OCI-LY3 (cell line): ENCODE data around the gene KLK12.

Source experiments
- H2AFZ ChIP-seq: fragments of 200-600, 300-600 bp; shearing (Covaris generic); 2 replicates; pipeline ENCODE4 v1.6.0; 2014; ENCODE audit warnings: antibody characterized with exemption, low read depth, low read length
- H3K27ac ChIP-seq: fragments of 200-600, 300-600 bp; sonication (generic); 2 replicates; pipeline ENCODE4 v1.5.1; 2014; ENCODE audit warnings: mild to moderate bottlenecking, low read length, moderate library complexity, mixed read lengths
- H3K27me3 ChIP-seq: fragments of 200-600, 300-600 bp; sonication (generic); 2 replicates; pipeline ENCODE4 v1.6.1; 2014; ENCODE audit warnings: low read depth, low read length, mixed read lengths
- H3K36me3 ChIP-seq: fragments of 200-600, 300-600 bp; sonication (generic); replicated peaks from 2 replicates; pipeline ENCODE3; 2014; ENCODE audit warnings: low read depth, low read length, mixed read lengths
- H3K4me1 ChIP-seq: fragments of 300-600, 200-600 bp; sonication (generic); 2 replicates; pipeline ENCODE4 v1.6.1; 2014; ENCODE audit warnings: low read length, mixed read lengths
- H3K4me2 ChIP-seq: fragments of 200-600, 300-600 bp; sonication (generic); 2 replicates; pipeline ENCODE4 v1.6.1; 2014; ENCODE audit warnings: low read length, mixed read lengths
- H3K4me3 ChIP-seq: fragments of 300-600, 200-600 bp; sonication (generic); 2 replicates; pipeline ENCODE4 v1.5.1; 2014; ENCODE audit warnings: antibody characterized with exemption, mild to moderate bottlenecking, low read length, moderate library complexity
- H3K79me2 ChIP-seq: fragments of 300-600, 200-600 bp; shearing (Covaris generic); 2 replicates; pipeline ENCODE4 v1.6.1; 2014; ENCODE audit warnings: mild to moderate bottlenecking, low read length, mixed read lengths
- H3K9ac ChIP-seq: fragments of 300-600, 200-600 bp; shearing (Covaris generic); 2 replicates; pipeline ENCODE4 v1.6.0; 2014; ENCODE audit warnings: mild to moderate bottlenecking, low read length, moderate library complexity
- H3K9me3 ChIP-seq: fragments of 200-600, 300-600 bp; shearing (Covaris generic); 2 replicates; pipeline ENCODE4 v1.6.1; 2014; ENCODE audit warnings: low read length, mixed read lengths; ENCODE audit not compliant: insufficient read depth
- H4K20me1 ChIP-seq: fragments of 200-600, 300-600 bp; sonication (generic); 2 replicates; pipeline ENCODE4 v1.6.1; 2016; ENCODE audit warnings: low read length, mixed read lengths; ENCODE audit not compliant: insufficient read depth
- CTCF ChIP-seq: fragments of 200-600, 300-600 bp; sonication (generic); IDR thresholded peaks from 2 replicates; pipeline ENCODE4 v1.5.1; 2014; ENCODE audit warnings: antibody characterized with exemption, low read length, low read depth
- EZH2phosphoT487 ChIP-seq: fragments of 200-600 bp; shearing (Covaris generic); IDR thresholded peaks from 2 replicates; pipeline ENCODE4 v1.6.1; 2018; ENCODE audit warnings: antibody characterized with exemption, mixed run types, low read depth

Gene KLK12

GRCh38 chr19:51078104-51078503 lies 43.3 kb upstream of the KLK12 start:
- no peak overlapping the region for H3K4me3 ChIP-seq
- H3K27ac ChIP-seq, result no peak overlapping the region
- H3K36me3 ChIP-seq, result no peaks in the 10 kb centered on the region
- TF ChIP-seq CTCF (no peak), EZH2phosphoT487 (no peak)
- no peak overlapping the region for H3K9ac ChIP-seq
- no peak overlapping the region for H3K4me2 ChIP-seq
- H3K9me3 ChIP-seq, result 0 out of 2 replicates have a peak, but pooled peaks cover 5% of the 10 kb centered on the region
- no peaks in the 10 kb centered on the region for H3K4me1 ChIP-seq
- H3K27me3 ChIP-seq, result peaks cover 21% of the 10 kb centered on the region
- no peak overlapping the region for H2AFZ ChIP-seq
- H3K79me2 ChIP-seq, result no peaks in the 10 kb centered on the region
- no peaks in the 10 kb centered on the region for H4K20me1 ChIP-seq

GRCh38 chr19:51076631-51077213 lies 41.9 kb upstream of the KLK12 start:
- H3K4me2 ChIP-seq, result no peak overlapping the region
- H3K4me3 ChIP-seq, result no peak overlapping the region
- H4K20me1 ChIP-seq, result no peaks in the 10 kb centered on the region
- 0 out of 2 replicates have a peak, but pooled peaks cover 5% of the 10 kb centered on the region for H3K9me3 ChIP-seq
- no peak overlapping the region for H2AFZ ChIP-seq
- H3K79me2 ChIP-seq, result no peaks in the 10 kb centered on the region
- H3K36me3 ChIP-seq, result no peaks in the 10 kb centered on the region
- no peak for TF ChIP-seq CTCF
- no peak for TF ChIP-seq EZH2phosphoT487
- H3K9ac ChIP-seq, result no peak overlapping the region
- H3K27me3 ChIP-seq, result peaks cover 25% of the 10 kb centered on the region
- no peaks in the 10 kb centered on the region for H3K4me1 ChIP-seq
- H3K27ac ChIP-seq, result no peak overlapping the region

GRCh38 chr19:51075998-51076397 lies 41.2 kb upstream of the KLK12 start:
- Histone ChIP-seq H3K9me3 (0 out of 2 replicates have a peak, but pooled peaks cover 5% of the 10 kb centered on the region), H3K36me3 (no peaks in the 10 kb centered on the region), H3K79me2 (no peaks in the 10 kb centered on the region), H3K9ac (no peak overlapping the region), H3K4me2 (no peak overlapping the region), H3K27ac (no peak overlapping the region), H3K4me3 (no peak overlapping the region), H3K4me1 (no peaks in the 10 kb centered on the region), H3K27me3 (peaks cover 26% of the 10 kb centered on the region), H2AFZ (no peak overlapping the region), H4K20me1 (no peaks in the 10 kb centered on the region)
- no peak for TF ChIP-seq CTCF
- TF ChIP-seq EZH2phosphoT487, result no peak

- no peaks in the 10 kb centered on the region for H4K20me1 ChIP-seq
- no peaks in the 10 kb centered on the region for H3K4me1 ChIP-seq
- TF ChIP-seq EZH2phosphoT487 (no peak), CTCF (no peak)
- no peak overlapping the region for H3K4me3 ChIP-seq
- H3K27me3 ChIP-seq, result peaks cover 51% of the 10 kb centered on the region
- no peaks in the 10 kb centered on the region for H3K36me3 ChIP-seq
- no peak overlapping the region for H3K9ac ChIP-seq
- no peak overlapping the region for H2AFZ ChIP-seq
- no peaks in the 10 kb centered on the region for H3K79me2 ChIP-seq
- no peak overlapping the region for H3K4me2 ChIP-seq
- 0 out of 2 replicates have a peak, but pooled peaks cover 5% of the 10 kb centered on the region for H3K9me3 ChIP-seq
- H3K27ac ChIP-seq, result no peak overlapping the region
These were observed 36.2 kb upstream of the KLK12 start for GRCh38 chr19:51071095-51071405.
